ENCODE measurements around the gene CCT7. TPM values are rescaled to one million over a fixed set of nuclear protein-coding genes. Genes with fewer than 3 reads are reported as not detected.

The CCT7 gene
- total and polyA plus RNA-seq, 2 of the 8 experiments (the other 6 are each of a cell fraction or from before 2014, with no cell fraction given) = 440 to 474 TPM

DNA sequence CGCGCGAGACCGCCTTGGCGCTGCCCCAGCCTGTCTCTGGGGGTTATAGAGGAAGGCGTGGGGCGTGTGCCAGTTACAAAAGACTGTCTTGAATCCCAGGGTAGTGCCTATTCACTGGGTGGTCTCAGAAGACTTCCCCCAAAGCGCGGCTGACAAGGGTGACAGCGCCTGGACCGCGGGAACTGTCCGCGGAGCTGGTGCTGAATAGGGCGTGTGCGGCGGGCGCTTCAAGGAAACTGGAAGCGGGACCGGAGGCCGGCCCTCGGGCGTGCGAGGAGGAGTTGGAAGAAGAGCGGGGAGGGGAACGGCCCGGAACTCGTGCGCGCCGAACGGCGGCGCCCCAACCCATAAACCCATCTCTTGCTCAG, 57.0 kb downstream of the CCT7 start:
- H3K9me3 ChIP-seq (ENCODE audit: insufficient read depth in 2 of 2, low read depth in 1 of 2, low read length in 1 of 2) = no peaks in the 10 kb centered on the region
- H3K9ac ChIP-seq (replicated peaks in 1 of 4; ENCODE audit: extremely low read depth in 1 of 4, low read depth in 3 of 4, low read length in 3 of 4) = no peak overlapping the region
- WGBS, 2 experiments (ENCODE audit: extremely low coverage in 1 of 2, insufficient coverage in 1 of 2, insufficient read length in 1 of 2, insufficient replicate concordance in 2 of 2, low coverage in 1 of 2, low lambda C conversion rate in 2 of 2, missing lambda C conversion rate in 1 of 2) = 10% methylated on average over 34 of the region's 34 CpGs; no CpG with 5 or more reads in 1 of the 2 experiments
- DNase-seq (ENCODE audit: low read depth in 1 of 2, low spot score in 2 of 2) (peak; percentile 36 to 90), FAIRE-seq (no peak)
- H3K36me3 ChIP-seq (ENCODE audit: control insufficient read depth in 2 of 4, insufficient read depth in 4 of 4, low read length in 3 of 4) = no peaks in the 10 kb centered on the region; a peak in 1 of 8 replicates
- no peak overlapping the region for H2BK5ac ChIP-seq (ENCODE audit: low read depth, low read length)
- no peak overlapping the region for H2BK15ac ChIP-seq (ENCODE audit: low read length)
- POLR2A ChIA-PET (ENCODE audit: partially characterized antibody) = interaction anchor here (1.2 to 2.5 kb wide), 6 partner anchors 11 to 57 kb away, joined by 3 to 8 read pairs (median 5); partner anchors contain the start of gene CCT7
- H3K4me2 ChIP-seq (ENCODE audit: insufficient read depth in 1 of 2, low read depth in 2 of 2, low read length in 2 of 2) = peak overlapping the region; percentile 78 to 90
- no peak overlapping the region for H3K56ac ChIP-seq (replicated peaks; ENCODE audit: insufficient read length, low read depth, low read length)
- peaks cover 0 to 11% (median 3%) of the 10 kb centered on the region in 4 experiments; a peak in 4 of 7 replicates for H3K4me1 ChIP-seq (replicated peaks in 1 of 4; ENCODE audit: control insufficient read depth in 3 of 4, insufficient read depth in 4 of 4, low read length in 3 of 4)
- CTCF ChIA-PET (ENCODE audit: partially characterized antibody) = interaction anchor here (0.7 to 6.5 kb wide), 19 partner anchors 15 to 122 kb away, joined by 3 to 122 read pairs (median 11); partner anchors contain the start of gene CCT7
- H3K79me2 ChIP-seq (ENCODE audit: control insufficient read depth in 1 of 2, insufficient read depth in 2 of 2, low read length in 2 of 2) = no peaks in the 10 kb centered on the region; a peak in 1 of 4 replicates
- no peak overlapping the region for H4K91ac ChIP-seq (replicated peaks; ENCODE audit: insufficient read length, low read length)
- H2BK12ac ChIP-seq (ENCODE audit: low read depth, low read length) = no peak overlapping the region
- H3K27me3 ChIP-seq (replicated peaks in 1 of 4; ENCODE audit: control insufficient read depth in 3 of 4, extremely low read depth in 1 of 4, insufficient read depth in 3 of 4, low read length in 3 of 4) = peaks cover 28 to 70% (median 58%) of the 10 kb centered on the region in 4 experiments
- no peak overlapping the region for H3K18ac ChIP-seq (ENCODE audit: extremely low read depth, low read length)
- H3K4ac ChIP-seq (replicated peaks; ENCODE audit: insufficient read length, low read depth, low read length) = no peak overlapping the region
- no peak overlapping the region for H4K5ac ChIP-seq (ENCODE audit: insufficient read length, low read depth, low read length)
- H3K27ac ChIP-seq (ENCODE audit: low read depth, low read length) = no peak overlapping the region
- H3K14ac ChIP-seq (ENCODE audit: insufficient read length) = no peak overlapping the region
- no peak overlapping the region for H4K8ac ChIP-seq (ENCODE audit: extremely low read depth, insufficient read depth, low read length)
- no peak overlapping the region for H2BK120ac ChIP-seq (replicated peaks; ENCODE audit: low read depth, low read length)
- peaks cover 12% of the 10 kb centered on the region for H3K23me2 ChIP-seq (ENCODE audit: low read depth, low read length)
- peaks cover 9 to 15% of the 10 kb centered on the region in 2 experiments for H4K20me1 ChIP-seq (replicated peaks in 1 of 2; ENCODE audit: control insufficient read depth in 1 of 2, insufficient read depth in 2 of 2, low read length in 2 of 2)
- no peak overlapping the region for H2AFZ ChIP-seq (ENCODE audit: low read length)
- no peak overlapping the region for H2AK5ac ChIP-seq (ENCODE audit: low read depth, low read length)
- H3K4me3 ChIP-seq (ENCODE audit: extremely low read depth in 1 of 4, insufficient read depth in 2 of 4, low read depth in 3 of 4, low read length in 4 of 4) = peak overlapping the region; percentile 37 to 68 (median 46); a peak in 6 of 8 replicates
- H3K23ac ChIP-seq (ENCODE audit: insufficient read length) = no peak overlapping the region
- no peaks in the 10 kb centered on the region for H3K79me1 ChIP-seq (ENCODE audit: low read depth, low read length)
- no peak overlapping the region for H2BK20ac ChIP-seq (ENCODE audit: low read length)
- TF ChIP-seq TAF1 (IDR thresholded peaks at IDR 0.05; ENCODE audit: low read depth, low read length) (peak; percentile 30; the same call in 1 of the 2 replicates), JUND (IDR thresholded peaks at IDR 0.05; ENCODE audit: low read length) (no peak), CBX8 (IDR thresholded peaks at IDR 0.05; ENCODE audit: borderline replicate concordance, low read depth, low read length) (no peak), MAFK (IDR thresholded peaks at IDR 0.05; ENCODE audit: low read depth, low read length) (no peak), RFX5 (IDR thresholded peaks at IDR 0.05; ENCODE audit: borderline replicate concordance, low read depth, low read length) (no peak), EGR1 (IDR thresholded peaks at IDR 0.05; ENCODE audit: borderline replicate concordance, low read depth, low read length) (no peak), TAF7 (optimal IDR thresholded peaks at IDR 0.05; ENCODE audit: borderline replicate concordance, low read depth, low read length) (peak; percentile 23), SIN3A (conservative IDR thresholded peaks at IDR 0.05 in 1 of 2, IDR thresholded peaks at IDR 0.05 in 1 of 2; ENCODE audit: low read depth in 1 of 2, low read length in 2 of 2) (peak; percentile 100), GABPA (IDR thresholded peaks at IDR 0.05; ENCODE audit: borderline replicate concordance, insufficient read depth, low read length) (peak; percentile 35; the same call in 1 of the 2 replicates), YY1 (IDR thresholded peaks at IDR 0.05; ENCODE audit: low read depth, low read length) (0 out of 2 replicates have a peak, but pooled peaks have one; percentile 19), PHF8 (conservative IDR thresholded peaks at IDR 0.05; ENCODE audit: low read depth, low read length) (no peak), SAP30 (IDR thresholded peaks at IDR 0.05; ENCODE audit: insufficient read depth, insufficient replicate concordance, low read length) (peak; percentile 92)
- TF ChIP-seq, protein P1, sequence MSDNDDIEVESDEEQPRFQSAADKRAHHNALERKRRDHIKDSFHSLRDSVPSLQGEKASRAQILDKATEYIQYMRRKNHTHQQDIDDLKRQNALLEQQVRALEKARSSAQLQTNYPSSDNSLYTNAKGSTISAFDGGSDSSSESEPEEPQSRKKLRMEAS (IDR thresholded peaks at IDR 0.05) = peak; percentile 71; the same call in 1 of the 2 replicates

Data from H1 (cell line).